HG03103 (cell line): ENCODE results near the gene AMFR.

Source experiments
- ATAC-seq: cut with Tn5 transposase; IDR thresholded peaks from one replicate; pipeline ENCODE4 v1.9.1; 2021; ENCODE audit warnings: low read depth; ENCODE audit not compliant: unreplicated experiment

Gene AMFR

DNA sequence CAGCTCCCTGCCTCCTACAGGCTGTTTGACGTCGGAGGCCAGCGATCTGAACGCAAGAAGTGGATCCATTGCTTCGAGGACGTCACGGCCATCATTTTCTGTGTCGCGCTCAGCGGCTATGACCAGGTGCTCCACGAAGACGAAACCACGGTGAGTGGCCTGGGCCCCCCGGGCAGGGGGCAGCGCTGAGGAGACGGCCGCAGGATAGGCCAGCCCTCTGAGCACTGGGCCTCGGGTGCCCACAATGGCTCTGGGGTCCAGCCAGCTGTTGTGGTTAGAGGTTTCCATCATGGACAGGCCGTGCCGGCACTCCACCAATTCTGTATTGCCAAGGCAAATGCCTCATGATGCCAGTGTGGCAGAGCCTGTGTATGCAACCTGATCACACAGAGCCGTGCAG is 88.6 kb downstream of the AMFR start:
- ATAC-seq: no peak

- no peak for ATAC-seq
These were observed 89.2 kb downstream of the AMFR start for GRCh38 chr16:56336071-56336688.

GRCh38 chr16:56334761-56335160 is 90.6 kb downstream of the AMFR start:
- ATAC-seq: no peak

DNA sequence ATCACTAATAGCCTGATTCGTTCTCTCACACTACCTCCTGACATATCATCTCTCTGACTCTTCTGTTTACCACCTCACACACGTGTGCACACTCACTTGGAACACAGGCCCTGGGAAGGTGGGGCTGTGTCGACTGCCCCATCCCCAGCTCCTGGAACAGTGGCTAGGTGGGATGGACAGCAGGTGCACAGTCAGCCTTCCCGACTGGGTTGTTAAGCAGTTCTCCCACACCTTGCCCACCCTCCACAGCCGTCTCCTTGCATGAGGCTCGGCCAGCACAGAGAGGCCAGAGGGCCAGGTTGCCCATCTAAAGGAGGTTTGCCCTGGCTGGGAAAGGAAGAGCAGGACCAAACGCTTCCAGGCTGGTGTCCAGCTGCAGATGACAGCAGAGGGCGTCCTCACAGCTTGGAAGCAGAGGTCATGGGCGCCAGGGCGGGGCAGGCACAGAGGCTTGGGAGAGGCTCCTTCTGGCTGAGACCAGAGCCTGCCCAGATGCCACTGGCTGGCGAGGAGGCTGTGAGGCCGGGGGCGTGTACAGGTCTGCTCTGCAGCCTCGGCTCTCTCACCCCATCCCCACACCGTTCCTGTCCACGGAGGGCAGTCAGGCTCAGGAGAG is 92.8 kb downstream of the AMFR start:
- ATAC-seq: no peak

- ATAC-seq: no peak
These were observed 93.4 kb downstream of the AMFR start for GRCh38 chr16:56331915-56332314.

- ATAC-seq: no peak
These were observed 93.9 kb downstream of the AMFR start for GRCh38 chr16:56331399-56331798.

DNA sequence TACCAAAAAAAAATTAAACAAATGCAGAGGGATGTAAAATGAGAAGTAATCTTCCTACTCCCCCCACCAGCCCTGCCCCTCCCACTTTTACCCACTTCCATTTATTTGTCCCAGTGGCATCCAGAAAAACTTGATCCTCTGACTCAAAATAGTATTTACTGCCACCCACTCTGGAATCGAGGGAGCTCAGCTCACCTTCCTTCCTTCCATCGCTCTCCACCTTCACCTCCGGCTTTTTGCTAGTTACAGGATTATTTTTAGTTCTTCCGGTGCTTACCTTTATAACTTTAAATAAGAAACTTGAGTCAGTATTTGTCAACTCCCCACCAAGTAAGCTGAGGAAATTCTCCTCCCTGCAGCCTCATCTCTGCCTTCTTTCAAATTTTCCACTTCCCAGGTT is 94.9 kb downstream of the AMFR start:
- ATAC-seq: no peak

DNA sequence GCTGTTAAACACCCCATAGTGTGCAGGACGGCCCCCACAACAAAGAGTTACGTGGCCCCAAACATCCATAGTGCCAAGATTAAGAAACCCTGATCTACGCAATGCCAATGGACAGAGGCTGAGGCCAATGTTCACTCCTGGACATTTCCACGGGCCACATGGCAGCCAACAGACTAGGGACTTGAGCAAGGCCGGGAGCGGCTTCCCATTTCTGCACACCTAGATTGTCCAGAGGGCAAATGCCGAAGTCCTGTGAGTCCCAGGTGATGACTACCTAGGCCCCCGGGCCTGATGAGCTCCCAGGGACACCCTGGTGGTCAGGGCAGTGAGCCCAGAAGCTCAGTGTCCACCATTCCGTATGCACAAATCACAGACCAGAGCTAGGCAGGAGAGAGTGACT is 95.5 kb downstream of the AMFR start:
- no peak for ATAC-seq

GRCh38 chr16:56328276-56329022 is 96.9 kb downstream of the AMFR start:
- ATAC-seq: no peak

DNA sequence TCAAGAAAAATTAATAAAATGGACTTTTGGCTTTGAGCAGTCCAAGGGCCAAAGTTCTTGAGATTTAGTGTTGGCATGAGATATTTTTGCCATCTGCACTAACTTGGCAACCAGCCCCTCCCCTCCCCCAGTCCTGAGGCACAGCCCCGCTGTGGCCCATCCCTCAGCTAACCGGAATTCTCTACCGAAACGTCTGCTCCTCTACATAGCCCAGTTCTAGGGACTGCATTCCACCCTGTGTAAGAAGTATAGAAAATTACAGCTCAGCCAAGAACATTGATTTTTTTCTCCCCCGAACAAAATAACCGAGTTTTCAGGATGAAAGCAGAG is 97.5 kb downstream of the AMFR start:
- ATAC-seq: no peak

- no peak for ATAC-seq
These were observed 98.0 kb downstream of the AMFR start for GRCh38 chr16:56327071-56327928.

GRCh38 chr16:56325956-56326355 is 99.4 kb downstream of the AMFR start:
- no peak for ATAC-seq

DNA sequence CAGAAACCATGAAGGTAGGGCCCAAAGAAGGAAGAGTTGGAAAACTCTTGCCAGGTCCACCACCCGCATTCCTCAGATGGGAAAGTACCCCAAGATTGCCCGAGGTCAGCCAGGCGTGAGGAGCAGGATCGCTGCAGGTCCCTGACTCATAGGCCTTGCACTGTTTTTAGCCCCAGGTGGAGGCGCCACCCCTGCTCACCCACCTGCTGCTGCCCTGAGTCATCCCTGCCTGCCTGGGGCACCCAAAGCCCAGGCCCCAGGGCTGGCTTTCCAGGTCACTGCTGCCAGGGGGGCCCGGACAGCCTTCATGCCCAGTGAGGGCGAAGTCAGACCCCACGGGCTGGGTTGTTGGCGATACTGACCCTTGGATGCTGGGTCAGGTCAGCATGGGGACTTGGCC is 100.9 kb downstream of the AMFR start:
- no peak for ATAC-seq

DNA sequence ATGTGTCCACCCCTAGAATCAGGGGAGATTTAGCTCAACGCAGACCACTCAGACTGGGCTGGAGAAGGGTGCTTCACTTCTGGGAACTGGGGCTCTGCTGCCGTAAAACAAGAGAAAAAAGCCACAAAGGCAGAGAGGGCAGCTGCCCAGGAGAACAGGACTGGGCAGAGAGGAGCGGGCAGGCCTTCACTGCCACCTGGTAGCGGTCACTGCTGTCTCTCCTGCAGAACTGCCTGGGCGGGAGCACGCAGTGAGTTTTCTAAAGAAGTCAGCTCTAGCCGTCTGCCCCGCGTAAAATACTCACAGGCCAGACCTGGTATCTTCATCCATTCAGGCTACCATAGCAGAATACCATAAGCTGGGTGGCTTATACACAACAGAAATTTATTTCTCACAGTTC is 103.8 kb downstream of the AMFR start:
- no peak for ATAC-seq

DNA sequence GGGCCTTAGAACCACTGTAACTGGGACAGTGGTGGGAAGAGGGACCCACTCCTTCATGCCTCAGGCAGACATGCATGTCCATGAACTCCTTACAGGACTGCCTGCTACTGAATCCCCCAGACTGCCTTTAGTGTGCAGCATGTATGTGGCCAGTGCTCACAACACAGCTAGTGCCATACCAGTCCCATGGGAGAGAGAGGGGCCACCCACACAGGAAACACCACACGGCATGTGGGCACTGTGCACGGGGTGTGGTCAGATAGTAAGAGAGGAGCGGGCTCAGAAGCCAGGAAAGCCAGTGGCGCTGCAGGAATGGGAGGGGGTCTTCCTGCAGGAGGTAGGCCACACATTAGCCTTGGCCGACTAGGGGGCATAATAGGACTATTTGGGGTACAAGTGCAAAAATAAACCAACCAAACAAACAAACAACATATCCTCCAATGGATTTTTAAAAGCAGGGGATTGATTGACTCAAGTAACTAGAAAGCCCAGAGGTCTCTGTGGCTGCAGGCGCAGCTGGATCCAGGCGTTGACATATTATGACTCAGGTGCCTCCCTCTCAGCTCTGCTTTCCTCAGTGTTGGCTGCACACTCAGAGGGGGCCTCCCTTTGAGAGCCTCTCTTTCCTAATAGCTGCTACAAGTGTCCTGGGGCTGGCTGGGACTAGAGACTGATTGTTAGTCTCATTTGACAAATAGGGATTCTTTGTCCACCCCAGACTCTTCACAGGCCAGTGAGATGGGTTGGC is 104.4 kb downstream of the AMFR start:
- ATAC-seq: no peak

- no peak for ATAC-seq
These were observed 105.3 kb downstream of the AMFR start for GRCh38 chr16:56320056-56320455.

- ATAC-seq: no peak
These were observed 106.0 kb downstream of the AMFR start for GRCh38 chr16:56319376-56319775.

DNA sequence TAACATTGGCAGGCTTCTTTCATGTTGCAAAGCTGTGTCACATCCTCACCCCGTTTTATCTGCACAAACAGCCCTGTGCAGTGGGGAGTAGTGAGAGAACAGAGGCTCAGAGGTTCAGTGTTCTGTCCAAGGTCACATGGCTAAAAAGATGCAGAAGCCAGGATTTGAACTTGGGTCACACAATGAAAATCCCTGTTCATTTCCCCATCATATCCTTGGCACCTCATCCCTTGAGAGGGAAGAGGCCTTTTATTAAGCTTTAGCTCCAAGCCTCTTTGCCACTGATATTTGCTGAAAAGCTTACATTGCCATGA is 106.6 kb downstream of the AMFR start:
- ATAC-seq: no peak

- ATAC-seq: peak; percentile 88
These were observed 107.1 kb downstream of the AMFR start for GRCh38 chr16:56317998-56318826.

GRCh38 chr16:56316545-56316944 is 108.8 kb downstream of the AMFR start:
- no peak for ATAC-seq
